Stimulated activated CD4-positive, alpha-beta T cell treated with anti-CD3 and anti-CD28 coated beads, Interleukin-15, amount 100 ng/mL, for 48 hours (primary cell): ENCODE results near the gene HIGD1A.

Experiments
- DNase-seq, 2 donors: peaks; one replicate each; pipeline ENCODE4 v3.0.0-alpha.2; 2020; ENCODE audit warnings: low read depth in 2 of 2

Gene HIGD1A

DNA sequence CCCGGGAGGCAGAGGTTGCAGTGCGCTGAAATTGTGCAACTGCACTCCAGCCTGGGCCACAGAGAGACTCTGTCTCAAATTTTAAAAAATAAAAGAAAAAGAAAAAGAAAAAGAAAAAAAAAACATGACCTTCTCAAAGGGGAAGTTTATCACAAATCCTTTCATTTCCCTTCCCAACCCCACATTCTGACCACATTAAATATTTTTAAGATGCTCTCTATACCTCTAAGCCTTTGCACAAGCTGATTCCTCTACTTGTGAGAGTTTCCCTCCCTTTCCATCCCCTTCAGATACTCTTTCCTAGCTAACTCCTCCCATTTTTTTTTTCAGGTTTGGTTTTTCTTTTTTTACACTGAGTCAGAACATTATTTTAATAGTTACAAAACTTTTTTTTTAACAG lies 4.0 kb downstream of the HIGD1A start:
- no peak for DNase-seq

DNA sequence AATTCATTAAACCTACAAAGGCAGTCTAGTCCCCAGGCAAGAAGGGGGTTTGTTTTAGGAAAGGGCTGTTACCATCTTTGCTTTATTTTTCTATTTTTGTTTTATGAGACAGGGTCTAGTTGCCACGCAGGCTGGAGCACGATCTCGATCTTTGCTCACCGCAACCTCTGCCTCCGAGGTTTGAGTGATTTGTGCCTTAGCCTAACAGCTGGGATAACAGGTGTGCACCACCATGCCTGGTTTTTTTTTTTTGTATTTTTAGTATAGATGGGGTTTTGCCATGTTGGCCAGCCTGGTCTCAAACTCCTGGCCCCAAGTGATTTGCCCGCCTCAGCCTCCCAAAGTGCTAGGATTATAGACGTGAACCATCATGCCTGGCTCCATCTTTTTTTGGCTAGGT lies 4.9 kb downstream of the HIGD1A start:
- DNase-seq: no peak

DNA sequence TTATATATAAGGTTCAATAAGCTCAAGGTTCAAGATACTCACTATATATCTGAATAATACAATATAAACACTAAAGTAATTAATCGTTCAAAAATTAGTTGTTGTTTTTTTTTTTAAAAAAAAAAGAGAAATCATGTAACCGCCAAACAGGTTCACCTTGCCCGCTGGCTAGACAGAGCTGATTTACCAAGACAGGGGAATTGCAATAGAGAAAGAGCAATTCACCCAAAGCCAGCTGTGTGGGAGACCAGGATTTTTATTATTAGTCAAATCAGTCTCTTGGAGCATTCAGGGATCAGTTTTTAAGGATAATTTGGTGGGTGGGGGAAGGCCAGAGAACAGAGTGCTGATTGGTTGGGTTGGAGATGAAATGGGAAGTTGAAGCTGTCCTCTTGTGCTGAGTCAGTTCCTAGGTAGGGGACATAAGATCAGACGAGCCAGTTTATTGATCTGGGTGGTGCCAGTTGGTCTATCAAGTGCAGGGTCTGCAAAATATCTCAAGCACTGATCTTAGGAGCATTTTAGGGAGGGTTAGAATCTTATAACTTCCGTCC lies 7.9 kb downstream of the HIGD1A start:
- no peak for DNase-seq

DNA sequence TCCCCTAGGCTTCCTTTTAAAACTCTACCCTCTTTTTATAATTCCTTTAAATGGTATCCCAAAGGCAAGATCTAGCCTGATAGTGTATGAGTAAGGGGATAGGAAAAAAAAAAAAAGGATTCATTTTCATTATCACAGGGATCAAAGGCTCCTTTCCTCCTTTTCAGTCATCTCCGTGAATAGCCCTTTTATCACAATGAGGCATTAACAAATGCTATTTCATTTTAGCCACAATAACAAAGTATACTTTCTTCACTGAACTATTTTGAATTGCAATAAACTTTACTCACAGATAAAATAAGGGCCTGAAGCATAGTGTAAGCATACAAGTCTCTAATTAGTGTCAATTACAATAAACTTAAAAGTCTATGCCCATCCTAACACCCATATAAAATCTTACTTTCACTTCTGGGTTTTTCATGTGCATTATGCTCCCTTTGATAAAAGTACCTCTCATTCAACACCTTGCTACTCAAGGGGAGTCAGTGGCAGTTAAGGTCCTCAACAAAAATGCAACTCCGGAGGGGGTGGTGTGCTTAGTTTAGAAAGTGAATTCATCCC lies 8.6 kb downstream of the HIGD1A start:
- DNase-seq: no peak

DNA sequence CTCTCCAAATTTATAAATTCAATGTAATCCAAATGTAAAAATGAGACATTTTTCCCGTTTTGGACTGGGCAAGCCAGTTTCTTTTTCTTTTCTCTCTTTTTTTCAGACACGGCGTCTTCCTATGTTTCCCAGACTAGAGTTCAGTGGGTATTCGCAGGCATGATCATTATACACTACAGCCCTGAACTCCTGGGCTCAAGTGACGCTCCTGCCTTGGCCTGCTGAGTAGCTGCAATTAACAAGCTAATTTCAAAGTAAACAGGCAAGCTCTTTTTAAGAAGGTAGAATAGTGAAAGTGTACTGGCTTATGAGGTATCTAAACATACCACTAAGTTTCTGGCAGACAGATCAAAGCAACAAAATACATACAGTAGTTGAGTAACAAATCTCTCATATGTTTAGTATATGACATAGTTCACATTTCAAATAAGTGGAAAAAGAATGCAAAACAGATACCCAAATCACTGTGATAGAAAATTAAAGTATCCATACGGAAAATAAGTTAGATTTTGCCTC lies 13.5 kb downstream of the HIGD1A start:
- no peak for DNase-seq

DNA sequence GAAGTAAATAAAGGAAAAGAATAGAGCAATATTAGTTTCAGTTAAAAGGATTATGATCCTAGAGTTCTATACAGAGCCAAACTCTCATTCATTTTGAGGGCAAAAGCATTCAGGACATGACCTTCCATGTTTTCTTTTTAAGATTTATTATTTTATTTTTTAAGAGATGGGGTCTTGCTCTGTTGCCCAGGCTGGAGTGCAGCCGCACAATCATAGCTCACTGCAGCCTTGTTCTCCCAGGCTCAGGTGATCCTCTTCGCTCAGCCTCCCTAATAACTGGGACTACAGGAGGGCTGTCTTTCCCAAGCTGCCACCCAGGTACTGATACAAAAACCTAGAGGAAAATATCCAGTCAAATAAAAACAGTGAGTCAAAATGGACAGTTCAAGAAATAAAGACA lies 17.7 kb downstream of the HIGD1A start:
- DNase-seq: no peak

DNA sequence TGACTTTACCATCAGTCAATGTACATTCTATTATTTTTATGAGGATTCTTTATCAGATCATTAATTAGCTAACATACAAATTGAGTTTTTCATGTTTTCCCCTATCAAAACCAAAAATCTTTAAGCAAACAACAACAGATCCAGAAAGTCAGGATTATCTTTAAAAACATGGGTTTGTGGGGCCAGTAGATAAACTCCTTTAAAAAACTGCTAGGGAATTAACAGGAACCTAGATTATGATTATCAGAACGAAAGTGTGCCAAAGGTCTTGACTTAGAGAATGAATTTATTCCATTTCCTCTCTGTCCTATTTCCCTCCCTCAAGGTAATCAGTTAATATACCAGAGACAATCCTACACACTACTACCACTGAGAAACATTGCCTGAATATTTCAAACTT lies 18.1 kb downstream of the HIGD1A start:
- DNase-seq: no peak

DNA sequence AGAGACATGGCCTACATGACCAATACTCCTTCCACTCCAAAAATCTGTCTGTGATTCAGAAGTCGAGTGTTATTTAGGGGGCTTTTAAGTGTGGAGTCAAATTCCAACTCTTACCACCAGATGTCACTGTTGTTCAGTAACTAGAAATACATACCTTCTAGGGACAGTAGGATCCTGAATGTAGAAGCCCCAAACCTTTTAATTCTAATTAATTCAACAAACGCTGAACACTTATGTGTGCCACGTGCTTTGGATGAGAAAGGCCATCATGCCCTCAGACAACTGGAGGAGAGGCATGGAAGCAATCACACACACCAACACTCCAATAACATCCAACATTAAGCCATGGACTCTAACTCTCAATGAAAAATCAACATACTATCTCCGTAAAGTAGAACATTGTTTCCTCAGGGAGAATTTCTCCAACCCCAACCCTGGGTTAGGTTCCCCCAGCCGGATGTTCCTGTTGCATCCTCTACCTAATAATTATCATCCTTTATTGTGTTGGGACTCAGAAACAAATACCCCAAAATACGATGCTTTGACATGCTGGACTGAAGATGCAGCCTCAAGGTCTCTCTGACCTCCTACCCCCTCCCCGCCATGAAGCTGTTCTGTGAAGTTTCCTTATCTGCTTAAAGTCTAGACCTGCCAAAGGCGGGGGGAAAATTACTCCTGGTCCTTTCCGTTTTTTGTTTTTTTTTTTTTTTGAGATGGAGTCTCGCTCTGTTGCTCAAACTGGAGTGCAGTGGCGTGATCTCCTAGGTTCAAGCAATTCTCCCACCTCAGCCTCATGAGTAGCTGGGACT lies 23.2 kb downstream of the HIGD1A start:
- DNase-seq: no peak

DNA sequence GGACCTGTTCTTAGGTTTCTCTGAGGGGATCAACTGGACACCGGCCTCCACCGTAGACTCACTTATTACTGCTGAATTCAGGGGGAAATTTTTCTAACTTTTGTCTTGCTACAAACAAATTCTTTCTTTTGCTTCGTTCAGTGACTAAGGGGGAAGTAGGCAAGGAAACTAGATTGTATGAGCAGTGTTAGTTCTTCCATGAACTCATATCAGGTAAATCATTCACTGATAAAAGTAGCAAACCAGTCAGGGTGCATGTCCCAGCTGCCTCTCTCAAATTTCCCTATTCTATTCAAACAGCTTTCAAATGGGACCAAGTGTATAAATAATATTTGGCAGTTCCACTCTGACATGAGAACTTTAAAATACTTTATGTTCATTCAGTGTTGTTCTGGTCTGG lies 23.9 kb downstream of the HIGD1A start:
- DNase-seq: no peak

DNA sequence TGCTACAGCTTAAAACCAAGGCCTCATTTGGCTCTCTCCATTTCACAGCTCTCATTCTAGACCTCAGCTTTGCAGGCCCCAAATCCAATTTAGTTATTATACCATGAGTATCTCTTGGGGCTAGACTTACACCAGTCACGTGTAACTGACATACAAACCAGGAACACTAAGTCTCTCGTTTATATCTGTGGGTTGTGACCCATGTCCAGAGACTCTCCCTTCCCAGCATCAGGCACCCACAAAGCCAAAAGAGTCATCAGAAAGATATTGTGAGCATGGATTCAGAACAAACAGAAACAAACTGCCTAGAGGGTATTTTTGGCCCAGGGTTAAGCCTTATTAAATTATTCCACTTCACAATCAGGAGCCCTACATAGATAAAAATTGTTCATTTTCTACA lies 25.6 kb downstream of the HIGD1A start:
- no peak for DNase-seq

DNA sequence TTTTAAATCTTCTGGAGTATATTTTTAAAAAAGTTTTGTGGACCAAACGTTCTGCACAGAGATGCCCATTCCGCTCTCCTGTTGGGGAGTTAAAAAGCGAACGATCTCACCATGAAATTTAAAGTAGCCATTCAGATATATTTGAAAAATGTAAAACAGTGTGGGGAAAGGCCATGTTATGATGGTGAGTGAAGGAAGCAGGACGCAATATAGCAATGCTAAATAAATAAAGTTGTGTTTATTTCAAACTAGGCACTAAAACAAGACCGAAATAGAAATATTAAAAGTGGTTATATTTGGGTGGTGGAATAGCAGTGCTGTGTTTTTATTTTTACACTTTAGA lies 30.9 kb downstream of the HIGD1A start:
- no peak for DNase-seq

DNA sequence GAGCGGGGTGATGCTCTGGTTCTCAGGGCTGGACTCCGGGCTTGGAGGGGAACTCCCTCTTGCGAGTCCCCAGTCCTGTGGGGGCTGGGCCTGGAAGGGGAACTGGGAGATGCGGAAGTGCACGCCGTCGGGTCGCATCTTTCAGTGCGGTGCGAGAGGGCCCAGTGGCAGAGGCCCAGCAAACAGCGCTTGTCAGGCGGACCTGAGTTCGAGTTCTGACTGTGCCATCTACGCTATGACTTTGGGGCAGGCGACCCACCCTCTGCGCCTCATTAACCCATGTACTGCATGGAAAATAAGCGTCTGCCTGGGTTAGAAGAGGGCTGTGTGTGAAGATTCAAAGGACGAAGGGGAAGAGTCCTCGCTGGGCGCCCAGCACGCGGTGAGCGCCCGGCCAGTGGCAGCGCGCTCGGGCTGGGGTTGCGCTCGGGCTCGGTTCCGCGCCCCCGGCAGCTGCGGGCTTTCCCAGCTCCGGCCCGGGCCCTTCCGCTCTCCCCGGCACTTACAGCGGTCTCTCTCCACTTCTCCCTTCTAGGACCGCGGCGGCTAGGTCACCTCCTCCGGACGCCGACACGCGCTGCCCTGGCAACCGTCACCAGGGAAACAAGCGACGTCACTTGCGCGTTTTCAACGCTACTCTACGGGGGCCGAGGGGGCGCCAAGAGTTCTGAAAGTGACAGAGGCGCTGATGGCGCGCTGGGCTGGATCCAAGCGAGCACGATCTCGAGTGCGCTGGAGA lies 31.5 kb downstream of the HIGD1A start, which contains the start of gene CCDC13:
Gene CCDC13 (minus strand): TSS at position 584 of the 739 bp plus-strand sequence. CDS start 14,908 bp downstream, outside the sequence.
- DNase-seq: peak; percentile 86 to 91

DNA sequence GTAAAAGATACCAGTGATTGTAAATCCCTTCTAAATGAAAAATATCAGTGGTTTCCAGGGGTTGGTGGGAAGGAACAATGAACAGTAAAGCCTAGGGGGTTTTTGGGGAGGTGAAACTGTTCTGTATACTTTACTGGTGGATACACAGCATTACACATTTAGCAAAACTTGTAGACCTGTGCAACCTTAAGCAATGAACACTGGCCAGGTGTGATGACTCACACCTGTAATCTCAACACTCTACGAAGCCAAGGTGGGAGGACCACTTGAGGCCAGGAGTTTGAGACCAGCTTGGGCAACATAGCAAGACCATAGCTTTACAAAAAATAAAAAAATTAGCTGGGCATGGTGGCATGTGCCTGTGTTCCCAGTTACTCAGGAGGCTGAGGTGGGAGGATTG lies 33.0 kb downstream of the HIGD1A start:
- DNase-seq: no peak

DNA sequence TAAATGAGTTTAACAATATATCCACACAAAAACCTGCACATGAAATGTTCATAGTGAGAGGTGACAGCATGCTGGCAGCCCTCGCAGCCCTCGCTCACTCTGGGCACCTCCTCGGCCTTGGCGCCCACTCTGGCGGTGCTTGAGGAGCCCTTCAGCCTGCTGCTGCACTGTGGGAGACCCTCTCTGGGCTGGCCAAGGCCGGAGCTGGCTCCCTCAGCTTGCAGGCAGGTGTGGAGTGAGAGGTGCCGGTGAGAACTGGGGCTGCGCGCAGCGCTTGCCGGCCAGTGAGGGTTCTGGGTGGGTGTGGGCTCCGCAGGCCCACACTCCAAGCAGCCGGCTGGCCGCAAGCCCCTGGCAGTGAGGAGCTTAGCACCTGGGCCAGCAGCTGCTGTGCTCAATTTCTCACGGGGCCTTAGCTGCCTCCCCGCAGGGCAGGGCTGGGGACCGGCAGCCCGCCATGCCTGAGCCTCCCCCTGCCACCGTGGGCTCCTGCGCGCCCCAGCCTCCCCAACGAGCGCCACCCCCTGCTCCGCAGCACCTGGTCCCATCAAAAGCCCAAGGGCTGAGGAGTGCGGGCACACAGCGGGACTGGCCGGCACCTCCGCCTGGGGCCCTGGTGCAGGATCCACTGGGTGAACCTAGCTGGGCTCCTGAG lies 34.7 kb downstream of the HIGD1A start:
- no peak for DNase-seq

DNA sequence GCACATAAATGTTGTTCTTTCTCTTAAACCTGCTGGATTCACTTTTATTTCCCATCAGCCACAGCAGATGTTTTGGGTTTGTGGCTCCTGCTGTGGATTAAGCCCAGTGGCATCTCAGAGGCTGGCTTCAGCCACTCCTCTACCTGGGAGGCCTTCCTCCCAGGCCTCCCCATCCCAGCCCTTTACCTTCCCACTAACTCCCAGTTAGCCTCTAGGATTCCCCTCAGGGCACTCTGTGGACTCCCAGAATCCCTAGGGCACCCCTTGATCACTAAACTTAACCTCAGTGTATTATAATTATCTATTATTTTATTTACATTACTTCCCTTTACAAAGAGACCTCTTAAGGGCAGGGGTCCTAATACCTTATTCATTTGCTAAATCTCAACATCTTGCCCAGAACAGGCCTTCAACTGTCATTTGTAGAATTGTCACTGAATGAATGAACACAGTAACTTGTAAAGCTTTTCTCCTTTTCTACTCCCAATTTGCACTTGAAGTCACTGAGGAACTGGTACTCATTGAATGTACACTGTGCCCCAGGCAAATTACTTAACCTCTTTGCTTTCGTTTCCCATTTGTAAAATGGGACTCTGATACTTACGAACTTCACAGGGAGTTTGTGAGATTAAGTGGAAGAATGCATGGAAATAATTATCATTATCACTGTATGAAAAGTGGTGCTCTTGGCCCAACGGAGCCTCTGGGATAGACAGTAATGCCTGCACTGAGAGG lies 39.6 kb downstream of the HIGD1A start:
- DNase-seq: no peak

DNA sequence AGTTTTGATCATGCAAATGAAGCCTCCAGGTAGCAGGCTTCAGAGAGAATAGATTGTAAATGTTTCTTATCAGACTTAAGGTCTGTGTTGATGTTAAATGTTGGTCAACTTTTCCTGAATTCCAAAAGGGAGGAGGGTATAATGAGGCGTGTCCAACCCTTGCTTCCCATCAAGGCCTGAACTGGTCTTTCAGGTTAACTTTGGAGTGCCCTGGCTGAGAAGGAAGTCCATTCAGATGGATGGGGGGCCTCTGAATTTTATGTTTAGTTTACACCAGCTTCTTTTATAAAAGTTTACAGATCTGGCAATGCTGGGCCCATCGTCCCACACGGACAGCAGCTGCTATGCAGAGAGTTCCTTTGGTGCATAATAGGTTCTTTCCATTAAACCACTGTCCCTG lies 40.2 kb downstream of the HIGD1A start:
- no peak for DNase-seq

DNA sequence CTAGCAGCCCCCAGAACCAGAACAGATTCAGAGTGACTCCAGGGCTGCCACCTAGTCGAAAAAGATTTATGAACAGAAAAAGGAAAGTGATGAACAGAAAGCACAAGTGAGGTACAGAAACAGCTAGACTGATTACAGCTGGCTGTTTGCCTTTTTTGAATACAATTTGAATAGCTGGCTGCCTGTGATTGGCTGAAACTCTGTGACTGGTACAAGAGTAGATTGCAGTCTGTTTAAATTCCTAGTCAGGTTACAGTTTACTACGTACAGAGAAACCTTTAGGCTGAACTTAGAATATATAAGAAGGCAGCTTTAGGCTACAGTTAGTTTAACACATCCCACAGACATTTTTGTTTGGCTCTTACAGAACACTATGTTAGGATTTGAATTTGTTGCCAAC lies 41.3 kb downstream of the HIGD1A start:
- no peak for DNase-seq

DNA sequence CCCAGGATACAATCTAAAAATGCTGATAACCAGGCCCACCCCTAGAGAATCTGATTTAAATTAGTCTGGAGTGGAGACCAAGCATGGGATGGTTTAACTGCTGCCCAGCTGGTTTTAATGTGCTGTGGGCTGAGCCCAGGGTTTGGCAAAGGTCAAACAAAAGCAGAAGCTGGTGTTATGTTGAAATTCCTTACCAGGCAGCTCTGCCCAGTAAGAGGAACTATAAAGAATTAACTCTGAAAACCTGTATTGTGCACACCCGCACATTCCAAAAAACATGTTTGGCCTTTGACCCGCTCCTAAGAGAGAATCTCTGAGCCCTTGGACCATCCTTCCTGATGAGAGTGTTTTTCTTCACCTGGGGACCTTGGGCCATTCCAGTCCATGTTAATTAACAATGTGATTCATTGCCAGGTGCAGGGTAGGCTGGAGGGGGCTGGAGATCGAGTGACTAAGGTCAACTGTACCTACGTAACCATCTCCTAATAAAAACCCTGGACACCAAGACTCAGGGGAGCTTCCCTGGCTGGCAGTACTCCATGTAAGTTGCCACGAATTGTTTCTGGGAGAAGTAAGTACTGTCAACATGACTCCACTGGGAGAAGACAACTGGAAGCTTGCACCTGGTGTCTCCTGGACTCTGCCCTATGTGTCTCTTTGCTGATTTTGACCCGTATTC lies 42.1 kb downstream of the HIGD1A start:
- no peak for DNase-seq

DNA sequence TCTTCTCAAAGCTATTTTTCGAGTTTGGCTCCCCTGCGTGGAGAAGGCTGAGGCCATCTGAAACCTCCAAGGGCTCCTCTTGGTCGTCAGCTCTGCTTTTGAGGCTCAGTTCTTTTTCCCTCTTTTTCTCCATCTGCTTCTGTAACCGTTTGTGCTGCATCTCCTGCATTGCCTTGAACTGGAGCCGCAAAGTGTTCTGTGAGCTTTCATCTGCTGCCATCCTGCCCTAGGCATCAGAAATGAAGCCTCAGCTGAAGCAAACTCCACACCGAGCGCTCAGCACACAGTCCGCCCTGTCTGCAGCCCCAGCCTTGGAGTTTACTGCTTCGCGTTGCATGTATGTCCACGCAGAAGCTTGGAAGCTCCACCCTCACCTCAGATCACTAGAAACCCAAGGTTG lies 46.2 kb downstream of the HIGD1A start:
- DNase-seq: no peak

DNA sequence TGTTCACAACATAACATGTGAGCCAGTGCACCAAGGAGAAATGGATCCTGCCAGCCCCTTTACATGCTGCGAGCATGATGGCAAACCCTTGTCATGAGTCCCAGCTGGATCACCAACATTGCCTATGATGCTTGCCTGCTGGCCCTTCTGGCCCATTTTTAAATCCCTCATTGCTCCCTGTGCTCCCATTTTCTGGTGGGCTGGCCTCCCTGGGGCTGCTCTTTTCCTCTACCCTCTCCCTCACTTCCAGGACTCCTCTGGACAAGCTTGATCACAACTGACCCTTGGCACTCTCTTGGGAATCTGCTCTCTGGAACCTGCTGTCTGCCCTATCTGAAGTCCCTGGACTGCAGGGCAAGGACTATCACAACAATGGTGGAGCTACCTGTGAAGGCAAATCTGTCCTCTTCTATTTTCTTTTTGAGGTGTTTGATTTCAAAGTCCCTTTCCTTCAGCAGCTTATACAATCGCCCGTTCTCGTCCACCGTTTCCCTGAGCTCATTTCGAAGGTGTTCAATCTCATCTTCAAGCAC lies 47.5 kb downstream of the HIGD1A start:
- no peak for DNase-seq
